Activated CD4-positive, alpha-beta T cell treated with anti-CD3 and anti-CD28 coated beads for 36 hours (primary cell): ENCODE results near the gene PTBP2. TPM values are rescaled to one million over a fixed set of nuclear protein-coding genes. Genes with fewer than 3 reads are reported as not detected.
"Not testable (repeated sequence)": the region's sequence is repeated elsewhere in the genome, so short reads cannot be mapped to it uniquely, and the experiment has no call there.

ENCODE experiments used
- ATAC-seq: fragments of 200-7000 bp; cut with Tn5 transposase; one replicate; pipeline ENCODE4 v1.10.0; 2021; ENCODE audit warnings: mild to moderate bottlenecking, moderate library complexity
- CTCF ChIA-PET: fragments of 350-600 bp; sonication (Branson Sonifier 250); formaldehyde crosslinking; loops from one replicate; lab custom pipeline; 2021; ENCODE audit warnings: antibody characterized with exemption; lab: Charles Lee
- POLR2A ChIA-PET: fragments of 350-600 bp; sonication (Branson Sonifier 250); formaldehyde crosslinking; loops from one replicate; lab custom pipeline; 2021; ENCODE audit warnings: antibody characterized with exemption, inconsistent platforms; lab: Charles Lee
- DNase-seq: peaks from one replicate; pipeline ENCODE4 v3.0.0-alpha.2; 2020
- H3K27ac Mint-ChIP-seq: one replicate; pipeline ENCODE4 v1.8.0; 2021; ENCODE audit warnings: mixed read lengths
- H3K27me3 Mint-ChIP-seq: one replicate; pipeline ENCODE4 v1.8.0; 2021; ENCODE audit warnings: mixed read lengths
- H3K36me3 Mint-ChIP-seq: one replicate; pipeline ENCODE4 v1.8.0; 2021; ENCODE audit warnings: low read depth, mixed read lengths
- H3K4me1 Mint-ChIP-seq: one replicate; pipeline ENCODE4 v1.8.0; 2021; ENCODE audit warnings: mixed read lengths
- H3K4me3 Mint-ChIP-seq: one replicate; pipeline ENCODE4 v1.8.0; 2021; ENCODE audit warnings: mild to moderate bottlenecking, moderate library complexity, mixed read lengths
- H3K9me3 Mint-ChIP-seq: one replicate; pipeline ENCODE4 v1.8.0; 2021; ENCODE audit warnings: low read depth, mixed read lengths
- intact Hi-C, 2 experiments: fragments of 100-400 bp; cut with DNase I in 1 of 2; cut with micrococcal nuclease in 1 of 2; formaldehyde crosslinking; loops; one replicate each; pipeline versions ENCODE4 v1.14.2 to v1.15.1; 2022 to 2024; cut with DNase I, micrococcal nuclease
- total RNA-seq, 2 experiments: library from RNA; stranded (reverse); gene quantifications; one replicate each; pipeline ENCODE4 v1.2.3, GENCODE V29; 2021

The PTBP2 gene
- total RNA-seq, 2 experiments from 2014 or later = 13.5 to 14.8 TPM

- H3K27me3 Mint-ChIP-seq = no peaks in the 10 kb centered on the region
- peaks cover 66% of the 10 kb centered on the region for H3K36me3 Mint-ChIP-seq
- H3K27ac Mint-ChIP-seq = no peak overlapping the region
- H3K4me3 Mint-ChIP-seq = no peak overlapping the region
- ChIA-PET CTCF (no interaction called here), POLR2A (interaction anchor here (1.0 kb wide), 1 partner anchor 8 kb away, joined by 3 read pairs; no protein-coding TSS in a partner anchor)
- intact Hi-C loops = no loop called here
- no peak for DNase-seq
- H3K4me1 Mint-ChIP-seq = peaks cover 42% of the 10 kb centered on the region
- no peak for ATAC-seq
- peaks cover 2% of the 10 kb centered on the region for H3K9me3 Mint-ChIP-seq
These were observed 9.2 kb downstream of the PTBP2 start for GRCh38 chr1:96730574-96731298.

- intact Hi-C loops = no loop called here
- ChIA-PET POLR2A (no interaction called here), CTCF (no interaction called here)
- peaks cover 36% of the 10 kb centered on the region for H3K4me1 Mint-ChIP-seq
- no peak overlapping the region for H3K27ac Mint-ChIP-seq
- DNase-seq (no peak), ATAC-seq (no peak)
- H3K36me3 Mint-ChIP-seq = peaks cover 30% of the 10 kb centered on the region
- no peaks in the 10 kb centered on the region for H3K9me3 Mint-ChIP-seq
- no peaks in the 10 kb centered on the region for H3K27me3 Mint-ChIP-seq
- H3K4me3 Mint-ChIP-seq = no peak overlapping the region
These were observed 19.8 kb downstream of the PTBP2 start for GRCh38 chr1:96741335-96741734.

DNA sequence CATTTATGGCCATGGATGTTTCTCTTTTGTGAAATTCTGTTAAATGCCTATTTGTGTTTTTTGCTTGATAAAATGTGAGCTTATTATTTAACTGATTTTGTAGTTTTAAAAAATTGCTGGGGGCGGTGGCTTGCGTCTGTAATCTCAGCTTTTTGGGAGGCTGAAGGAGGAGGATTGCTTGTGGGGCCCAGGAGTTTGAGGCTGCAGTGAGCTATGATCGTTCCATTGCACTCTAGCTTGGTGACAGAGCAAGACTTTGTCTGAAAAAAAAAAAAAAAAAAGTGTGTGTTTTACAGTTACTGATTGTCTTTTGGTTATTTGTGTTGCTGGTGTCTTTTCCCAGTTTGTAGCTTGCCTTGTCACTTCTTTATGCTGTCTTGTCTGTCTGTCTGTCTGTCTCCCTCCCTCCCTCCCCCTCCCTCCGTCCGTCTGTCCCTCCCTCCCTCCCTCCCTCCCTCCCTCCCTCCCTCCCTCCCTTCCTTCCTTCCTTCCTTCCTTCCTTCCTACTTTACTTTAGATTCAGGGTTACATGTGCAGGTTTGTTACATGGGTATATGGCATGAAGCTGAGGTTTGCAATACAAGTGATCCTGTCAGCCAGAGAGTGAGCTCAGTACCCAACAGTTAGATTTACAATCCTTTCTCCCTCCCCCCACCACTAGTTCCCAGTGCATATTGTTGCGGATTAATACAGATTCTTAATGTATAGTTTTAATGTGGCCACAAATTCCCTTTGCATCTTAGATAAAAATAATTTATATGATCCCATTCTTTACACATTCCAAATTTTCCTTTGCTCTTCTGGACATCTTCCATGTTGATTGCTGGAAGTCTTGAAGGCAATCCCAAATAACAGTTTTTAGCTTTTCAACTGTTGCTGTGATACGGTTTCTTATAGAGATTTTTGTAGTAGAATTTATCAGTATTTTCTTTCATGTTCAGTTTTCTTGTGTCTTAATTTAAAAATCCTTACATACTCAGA is 25.1 kb downstream of the PTBP2 start:
- peaks cover 22% of the 10 kb centered on the region for H3K36me3 Mint-ChIP-seq
- ChIA-PET CTCF (interaction anchor here (0.7 kb wide), 2 partner anchors 25 to 1501 kb away, joined by 3 read pairs; no protein-coding TSS in a partner anchor), POLR2A (interaction anchor here (0.6 kb wide), 2 partner anchors 8 to 287 kb away, joined by 3 to 4 read pairs; no protein-coding TSS in a partner anchor)
- H3K27ac Mint-ChIP-seq = no peak overlapping the region
- H3K4me1 Mint-ChIP-seq = peaks cover 36% of the 10 kb centered on the region
- no peak overlapping the region for H3K4me3 Mint-ChIP-seq
- DNase-seq (no peak), ATAC-seq (no peak)
- H3K9me3 Mint-ChIP-seq = no peaks in the 10 kb centered on the region
- H3K27me3 Mint-ChIP-seq = no peaks in the 10 kb centered on the region
- intact Hi-C loops = no loop called here

- POLR2A ChIA-PET = no interaction called here
- peaks cover 31% of the 10 kb centered on the region for H3K4me1 Mint-ChIP-seq
- H3K27ac Mint-ChIP-seq = no peak overlapping the region
- ATAC-seq = no peak
- no peaks in the 10 kb centered on the region for H3K9me3 Mint-ChIP-seq
- DNase-seq = no peak
- H3K27me3 Mint-ChIP-seq = no peaks in the 10 kb centered on the region
- intact Hi-C loops = no loop called here
- CTCF ChIA-PET = no interaction called here
- peaks cover 30% of the 10 kb centered on the region for H3K36me3 Mint-ChIP-seq
- no peak overlapping the region for H3K4me3 Mint-ChIP-seq
These were observed 26.0 kb downstream of the PTBP2 start for GRCh38 chr1:96747565-96747964.

DNA sequence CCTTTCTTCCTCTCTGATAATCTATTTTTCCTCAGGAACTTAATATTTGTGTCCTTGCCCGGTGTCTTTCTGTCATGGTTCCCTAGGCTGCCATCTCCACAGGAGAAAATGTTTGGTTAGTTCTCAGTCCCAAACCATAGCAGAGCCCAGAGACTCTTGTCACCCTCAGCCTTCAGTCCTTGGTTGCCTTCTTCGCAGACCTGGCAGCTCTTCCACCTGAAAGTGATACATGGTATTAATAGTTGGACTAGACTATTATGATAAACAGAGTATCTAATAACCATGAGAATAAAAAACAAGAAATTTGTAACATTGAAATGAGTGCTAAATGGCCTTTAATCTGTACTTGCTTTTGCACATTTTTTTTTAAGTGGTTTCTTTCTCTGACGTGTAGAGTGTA is 26.5 kb downstream of the PTBP2 start:
- Mint-ChIP-seq H3K27me3 (no peaks in the 10 kb centered on the region), H3K36me3 (peaks cover 33% of the 10 kb centered on the region), H3K4me1 (peaks cover 31% of the 10 kb centered on the region), H3K27ac (no peak overlapping the region), H3K4me3 (no peak overlapping the region), H3K9me3 (no peaks in the 10 kb centered on the region)
- ATAC-seq (no peak), DNase-seq (no peak)
- intact Hi-C loops = no loop called here
- ChIA-PET CTCF (no interaction called here), POLR2A (no interaction called here)

- ChIA-PET POLR2A (no interaction called here), CTCF (interaction anchor here (0.7 to 1.2 kb wide), 2 partner anchors 12 to 34 kb away, joined by 3 read pairs; no protein-coding TSS in a partner anchor)
- Mint-ChIP-seq H3K27ac (no peak overlapping the region), H3K4me3 (no peak overlapping the region), H3K4me1 (peaks cover 28% of the 10 kb centered on the region), H3K36me3 (peaks cover 44% of the 10 kb centered on the region), H3K27me3 (no peaks in the 10 kb centered on the region), H3K9me3 (no peaks in the 10 kb centered on the region)
- no peak for DNase-seq
- intact Hi-C loops = no loop called here
- ATAC-seq = no peak
These were observed 28.0 kb downstream of the PTBP2 start for GRCh38 chr1:96749618-96750017.

DNA sequence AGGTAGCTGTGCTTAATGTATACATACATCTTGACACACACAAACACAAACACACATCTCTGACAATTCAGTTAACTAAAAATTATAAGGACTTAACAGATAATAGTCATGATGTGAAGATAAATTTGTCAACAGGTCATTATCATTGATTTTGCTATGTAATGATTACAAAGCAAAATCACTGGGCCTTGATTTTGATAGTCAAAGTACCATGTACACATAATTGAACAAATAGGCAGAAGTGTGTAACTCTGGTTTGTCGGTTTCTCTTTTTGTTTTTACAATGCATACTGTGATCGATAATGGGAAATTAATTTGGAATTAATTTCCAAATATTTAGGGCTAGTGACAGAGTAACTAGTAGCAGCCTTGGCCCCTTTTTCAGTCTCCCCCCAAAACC is 30.8 kb downstream of the PTBP2 start:
- Mint-ChIP-seq H3K4me1 (peaks cover 17% of the 10 kb centered on the region), H3K9me3 (no peaks in the 10 kb centered on the region), H3K27ac (no peak overlapping the region), H3K36me3 (peaks cover 58% of the 10 kb centered on the region), H3K27me3 (no peaks in the 10 kb centered on the region), H3K4me3 (no peak overlapping the region)
- no peak for DNase-seq
- ATAC-seq = no peak
- ChIA-PET CTCF (no interaction called here), POLR2A (no interaction called here)
- intact Hi-C loops = no loop called here

GRCh38 chr1:96756789-96757188 is 35.2 kb downstream of the PTBP2 start:
- CTCF ChIA-PET = no interaction called here
- DNase-seq (no peak), ATAC-seq (no peak)
- Mint-ChIP-seq H3K36me3 (peaks cover 68% of the 10 kb centered on the region), H3K9me3 (peaks cover 8% of the 10 kb centered on the region), H3K4me3 (no peak overlapping the region), H3K4me1 (no peaks in the 10 kb centered on the region), H3K27me3 (no peaks in the 10 kb centered on the region), H3K27ac (no peak overlapping the region)
- POLR2A ChIA-PET = no interaction called here
- intact Hi-C loops = no loop called here

DNA sequence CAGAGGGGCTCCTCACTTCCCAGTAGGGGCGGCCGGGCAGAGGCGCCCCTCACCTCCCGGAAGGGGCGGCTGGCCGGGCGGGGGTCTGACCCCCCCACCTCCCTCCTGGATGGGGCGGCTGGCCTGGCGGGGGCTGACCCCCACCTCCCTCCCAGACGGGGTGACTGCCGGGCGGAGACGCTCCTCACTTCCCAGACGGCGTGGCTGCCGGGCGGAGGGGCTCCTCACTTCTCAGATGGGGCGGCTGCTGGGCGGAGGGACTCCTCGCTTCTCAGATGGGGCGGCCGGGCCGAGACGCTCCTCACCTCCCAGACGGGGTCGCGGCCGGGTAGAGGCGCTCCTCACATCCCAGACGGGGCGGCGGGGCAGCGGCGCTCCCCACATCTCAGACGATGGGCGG is 41.0 kb downstream of the PTBP2 start:
- H3K4me1 Mint-ChIP-seq, intact Hi-C loops, ATAC-seq, H3K27me3 Mint-ChIP-seq, DNase-seq, POLR2A ChIA-PET, CTCF ChIA-PET, H3K4me3 Mint-ChIP-seq, H3K9me3 Mint-ChIP-seq, H3K27ac Mint-ChIP-seq: not testable (repeated sequence)
- peaks cover 36% of the 10 kb centered on the region for H3K36me3 Mint-ChIP-seq

DNA sequence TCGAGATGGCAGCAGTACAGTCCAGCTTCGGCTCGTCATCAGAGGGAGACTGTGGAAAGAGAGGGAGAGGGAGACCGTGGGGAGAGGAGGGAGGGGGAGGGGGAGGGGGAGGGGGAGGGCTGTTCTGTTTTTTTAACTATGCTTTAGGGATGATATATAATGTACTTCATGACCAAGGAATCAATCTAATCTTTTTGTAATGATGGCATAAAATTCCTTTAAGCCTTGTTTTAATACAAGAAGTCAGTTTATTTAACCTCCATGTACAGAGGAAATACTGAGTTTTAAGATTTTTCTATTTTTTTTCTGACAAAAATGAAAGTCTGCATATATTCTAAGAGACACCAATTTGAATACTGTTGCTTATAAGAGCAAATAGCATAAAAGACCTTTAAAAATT is 41.9 kb downstream of the PTBP2 start:
- Mint-ChIP-seq H3K27ac (no peak overlapping the region), H3K4me3 (no peak overlapping the region), H3K9me3 (peaks cover 8% of the 10 kb centered on the region), H3K4me1 (peaks cover 2% of the 10 kb centered on the region), H3K27me3 (no peaks in the 10 kb centered on the region), H3K36me3 (peaks cover 33% of the 10 kb centered on the region)
- ATAC-seq (no peak), DNase-seq (no peak)
- intact Hi-C loops = no loop called here
- CTCF ChIA-PET = no interaction called here
- POLR2A ChIA-PET = no interaction called here

- intact Hi-C loops = no loop called here
- Mint-ChIP-seq H3K4me3 (no peak overlapping the region), H3K4me1 (peaks cover 2% of the 10 kb centered on the region), H3K27me3 (no peaks in the 10 kb centered on the region), H3K9me3 (peaks cover 8% of the 10 kb centered on the region), H3K36me3 (peaks cover 26% of the 10 kb centered on the region), H3K27ac (no peak overlapping the region)
- ChIA-PET POLR2A (no interaction called here), CTCF (no interaction called here)
- ATAC-seq (no peak), DNase-seq (no peak)
These were observed 42.9 kb downstream of the PTBP2 start for GRCh38 chr1:96764469-96764868.
